Endothelial cell of umbilical vein (primary cell): ENCODE results near the gene ATP10A.

ENCODE experiments used
- EZH2 ChIP-seq: IDR thresholded peaks from 2 replicates; pipeline ENCODE4 v1.6.1; 2012; ENCODE audit warnings: borderline replicate concordance, low read depth, mild to moderate bottlenecking, moderate library complexity, low read length, inconsistent platforms; ENCODE audit not compliant: severe bottlenecking
- POLR2A ChIP-seq: IDR thresholded peaks from 2 replicates; pipeline ENCODE4 v1.6.1; 2012; ENCODE audit warnings: low read depth, mild to moderate bottlenecking, control low read depth, low read length
- TF ChIP-seq, protein P1 (sequence below), 2 donors: IDR thresholded peaks; 1 replicate in 1 of 2; 2 replicates in 1 of 2; pipeline ENCODE4 v1.5.1; 2011; ENCODE audit warnings: low read length in 2 of 2, mild to moderate bottlenecking in 2 of 2, moderate library complexity in 2 of 2, control low read depth in 1 of 2, inconsistent platforms in 1 of 2, low read depth in 1 of 2; ENCODE audit not compliant: insufficient read depth in 1 of 2; ENCODE audit errors: extremely low read depth in 1 of 2
- TF ChIP-seq, protein P2 (sequence below): IDR thresholded peaks from 2 replicates; pipeline ENCODE4 v1.6.1; 2011; ENCODE audit not compliant: insufficient read depth, insufficient read length

DNA sequence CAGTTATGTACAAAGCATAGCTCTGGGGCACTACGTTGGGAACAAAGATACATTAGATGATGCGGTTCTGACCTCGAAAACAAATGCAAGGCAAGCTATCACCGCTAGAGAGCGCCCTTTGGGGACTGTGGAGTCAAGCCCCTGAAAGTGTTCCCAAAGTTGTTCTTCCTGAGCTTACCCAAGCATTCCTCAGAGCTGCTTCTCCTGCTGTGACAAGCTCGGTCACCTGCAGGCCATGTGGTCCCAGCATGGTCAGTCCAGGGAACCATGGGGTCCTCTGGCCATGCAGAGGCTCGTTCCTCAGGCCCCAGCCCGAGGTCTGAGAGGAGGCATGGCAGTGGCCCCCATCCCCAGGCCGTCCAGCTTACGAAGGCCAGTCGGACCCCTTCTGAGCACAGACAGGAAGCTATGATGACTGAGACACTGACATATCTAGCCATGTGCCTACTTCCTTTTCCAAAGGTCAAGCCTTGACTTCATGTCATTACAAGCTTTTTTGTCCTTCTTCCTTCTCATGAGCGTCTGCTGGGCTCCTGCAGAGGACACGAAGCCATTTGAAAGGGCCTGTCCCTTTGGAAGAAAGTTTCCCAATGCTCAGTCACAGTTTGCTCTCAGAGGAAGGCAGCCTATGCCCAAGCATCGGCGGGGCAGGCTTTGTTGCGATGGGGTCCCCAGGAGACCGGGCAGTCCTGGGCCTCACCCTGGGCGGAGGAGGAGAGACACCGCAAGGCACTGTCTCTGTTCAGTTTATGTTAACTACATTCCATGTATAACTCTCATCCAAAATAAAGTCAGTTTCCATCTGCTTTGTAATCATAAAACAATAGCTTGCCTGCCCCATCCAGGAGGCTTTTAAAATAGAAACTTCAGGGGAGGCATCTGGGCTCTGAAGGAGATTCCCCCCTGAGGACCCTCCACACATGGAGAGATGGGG, 79.3 kb downstream of the ATP10A start:
- TF ChIP-seq POLR2A: no peak
- TF ChIP-seq, protein P1, sequence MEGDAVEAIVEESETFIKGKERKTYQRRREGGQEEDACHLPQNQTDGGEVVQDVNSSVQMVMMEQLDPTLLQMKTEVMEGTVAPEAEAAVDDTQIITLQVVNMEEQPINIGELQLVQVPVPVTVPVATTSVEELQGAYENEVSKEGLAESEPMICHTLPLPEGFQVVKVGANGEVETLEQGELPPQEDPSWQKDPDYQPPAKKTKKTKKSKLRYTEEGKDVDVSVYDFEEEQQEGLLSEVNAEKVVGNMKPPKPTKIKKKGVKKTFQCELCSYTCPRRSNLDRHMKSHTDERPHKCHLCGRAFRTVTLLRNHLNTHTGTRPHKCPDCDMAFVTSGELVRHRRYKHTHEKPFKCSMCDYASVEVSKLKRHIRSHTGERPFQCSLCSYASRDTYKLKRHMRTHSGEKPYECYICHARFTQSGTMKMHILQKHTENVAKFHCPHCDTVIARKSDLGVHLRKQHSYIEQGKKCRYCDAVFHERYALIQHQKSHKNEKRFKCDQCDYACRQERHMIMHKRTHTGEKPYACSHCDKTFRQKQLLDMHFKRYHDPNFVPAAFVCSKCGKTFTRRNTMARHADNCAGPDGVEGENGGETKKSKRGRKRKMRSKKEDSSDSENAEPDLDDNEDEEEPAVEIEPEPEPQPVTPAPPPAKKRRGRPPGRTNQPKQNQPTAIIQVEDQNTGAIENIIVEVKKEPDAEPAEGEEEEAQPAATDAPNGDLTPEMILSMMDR (IDR thresholded peaks at IDR 0.05; ENCODE audit: extremely low read depth in 1 of 2, insufficient read depth in 1 of 2, low read depth in 1 of 2, low read length in 2 of 2): no peak
- no peak for TF ChIP-seq EZH2
- TF ChIP-seq, protein P2, sequence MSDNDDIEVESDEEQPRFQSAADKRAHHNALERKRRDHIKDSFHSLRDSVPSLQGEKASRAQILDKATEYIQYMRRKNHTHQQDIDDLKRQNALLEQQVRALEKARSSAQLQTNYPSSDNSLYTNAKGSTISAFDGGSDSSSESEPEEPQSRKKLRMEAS: no peak
